GM19455 (cell line): ENCODE data around the gene ATG2A.
A peak's percentile ranks its signal among the peaks of the same experiment; 100 is the strongest.

Source experiments
- ATAC-seq: cut with Tn5 transposase; IDR thresholded peaks from one replicate; pipeline ENCODE4 v1.9.1; 2021; ENCODE audit not compliant: unreplicated experiment

The ATG2A gene

DNA sequence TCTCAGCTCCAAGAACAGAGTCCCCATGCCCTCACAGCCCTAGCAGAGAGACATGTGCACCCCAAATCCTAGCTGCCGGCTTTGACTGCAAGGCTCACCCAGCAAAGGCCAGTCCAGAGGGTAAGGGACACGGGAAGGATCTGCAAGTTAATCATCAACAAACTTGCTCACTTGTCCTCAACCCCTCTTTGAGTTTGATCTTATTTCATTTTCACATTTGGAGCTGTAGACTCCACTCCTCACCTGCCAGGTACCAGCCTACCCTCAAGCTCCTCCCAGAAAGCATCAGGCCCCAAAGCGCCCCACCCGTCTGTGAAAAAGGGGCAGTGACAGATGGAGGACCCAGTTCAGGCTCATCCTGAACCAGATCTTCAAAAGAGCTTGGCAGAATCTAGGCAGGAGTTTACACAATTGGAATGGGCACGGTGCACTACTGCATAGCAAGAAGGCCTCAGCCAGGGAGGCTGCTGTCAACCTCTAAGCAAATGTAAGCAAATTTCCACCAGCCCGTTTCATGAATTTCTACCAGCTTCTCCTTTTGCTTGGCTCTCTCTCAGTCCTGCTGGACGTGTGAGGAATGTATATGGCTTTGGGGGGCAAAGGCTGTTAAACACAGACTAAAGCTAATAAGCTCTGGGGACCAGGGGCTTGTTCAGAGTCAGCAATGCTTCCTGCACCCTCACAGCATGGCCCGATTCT lies 44.1 kb downstream of the ATG2A start:
- ATAC-seq: no peak

DNA sequence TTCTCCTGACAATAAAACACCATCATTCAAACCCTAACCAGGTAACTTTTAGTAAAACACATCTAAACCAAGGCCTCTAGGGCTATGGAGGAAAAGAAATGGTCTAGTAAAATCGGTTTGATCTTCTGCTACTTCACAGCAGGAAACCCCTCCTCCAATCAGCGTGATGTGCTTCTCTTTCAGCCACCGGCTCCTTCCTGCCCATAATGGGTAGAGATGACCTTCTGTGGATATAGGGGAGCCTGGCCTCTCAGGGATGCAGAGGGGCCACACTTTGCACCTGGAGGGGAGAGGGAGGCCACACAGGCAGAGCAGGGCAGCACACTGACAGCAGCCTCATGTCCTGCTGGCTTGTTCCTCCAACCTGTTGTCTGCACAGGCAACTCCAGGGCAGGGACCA lies 45.5 kb downstream of the ATG2A start:
- ATAC-seq: no peak

DNA sequence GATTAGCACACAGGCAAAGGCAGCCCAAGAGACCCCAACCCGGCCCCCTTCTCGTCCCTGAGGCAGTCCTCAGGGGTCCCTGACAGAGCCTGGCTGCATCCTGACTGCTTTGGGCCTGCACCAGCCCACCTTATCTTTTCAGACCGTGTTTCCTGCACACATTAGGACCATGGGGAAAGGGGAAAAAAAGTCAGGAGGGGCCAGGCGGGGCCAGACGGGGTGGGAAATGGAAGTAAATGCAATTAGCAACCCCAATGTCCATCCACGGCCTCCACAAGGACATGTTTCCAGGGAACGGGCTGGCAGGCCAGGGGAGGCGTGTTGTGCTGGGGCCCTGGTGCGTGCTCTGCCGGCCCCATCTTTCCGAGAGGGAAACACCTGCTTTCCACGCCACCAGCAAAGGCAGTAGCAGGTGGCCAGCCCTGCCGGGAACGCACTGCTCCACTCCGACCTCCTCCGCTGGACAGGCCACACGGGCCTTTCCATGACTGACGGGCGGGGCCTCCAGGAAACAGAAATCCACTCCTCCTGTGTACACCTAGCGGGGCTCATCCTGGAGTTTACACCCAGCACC lies 46.0 kb downstream of the ATG2A start:
- no peak for ATAC-seq

DNA sequence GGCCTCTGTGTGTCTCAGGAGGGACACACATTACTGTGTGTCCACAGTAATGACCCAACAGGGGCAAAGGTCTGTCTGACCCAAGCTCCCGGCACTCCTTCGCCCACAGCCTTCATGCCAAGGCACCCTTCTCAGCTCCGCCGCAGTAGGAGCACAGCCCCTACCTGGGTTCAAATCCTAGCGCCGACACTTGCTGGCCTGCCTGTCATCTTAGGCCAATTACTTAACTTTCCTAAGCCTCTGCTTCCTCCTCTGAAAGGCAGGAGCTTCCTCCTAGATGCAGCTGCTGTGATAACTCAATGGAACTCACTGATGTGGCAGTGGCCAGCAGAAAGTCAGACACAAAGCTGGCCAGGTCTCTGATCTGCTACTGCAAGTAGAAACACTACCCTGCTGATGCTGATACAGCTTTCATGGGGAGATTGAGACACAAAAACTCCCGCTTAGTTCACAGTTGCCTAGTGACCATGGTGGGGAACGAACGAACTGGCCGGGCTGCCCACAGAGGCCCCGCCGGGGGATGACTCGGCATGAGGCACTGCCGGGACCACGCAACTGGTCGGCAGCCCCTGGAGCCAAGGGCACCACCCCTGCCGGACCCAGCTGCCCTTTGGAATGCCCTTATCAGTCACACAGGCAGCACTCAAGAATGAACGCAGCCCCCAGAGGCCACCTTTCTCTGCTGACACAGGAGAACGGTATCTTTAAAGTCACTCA lies 46.7 kb downstream of the ATG2A start:
- no peak for ATAC-seq

DNA sequence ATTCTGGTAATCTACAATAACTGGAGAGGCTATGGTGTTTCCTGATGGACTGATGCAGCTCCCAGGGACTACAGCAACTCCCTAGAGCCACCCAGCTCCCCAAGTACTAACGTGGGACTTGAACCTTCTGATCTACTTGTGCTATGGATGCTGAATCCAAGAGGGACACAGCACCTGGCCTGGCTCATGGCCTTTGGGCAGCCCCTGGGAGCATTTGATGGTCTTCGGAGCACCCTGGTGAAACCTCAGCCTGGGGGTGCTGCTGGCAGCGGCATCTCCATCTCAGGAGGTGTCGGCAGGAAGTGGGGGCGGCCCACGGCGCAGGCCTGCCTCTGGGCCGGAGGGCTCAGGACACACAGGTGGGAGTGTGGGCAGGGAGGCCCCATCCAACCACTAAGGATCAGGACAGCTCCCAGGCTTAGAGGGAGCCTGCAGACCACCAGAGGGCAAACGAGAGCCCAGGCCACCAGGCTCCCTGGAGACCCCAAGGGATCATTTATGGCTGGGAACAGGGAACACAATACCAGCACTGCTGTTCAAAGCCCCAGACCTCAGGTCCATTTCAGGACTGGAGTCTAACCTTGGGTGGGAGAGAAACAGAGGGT lies 47.3 kb downstream of the ATG2A start:
- ATAC-seq: no peak

DNA sequence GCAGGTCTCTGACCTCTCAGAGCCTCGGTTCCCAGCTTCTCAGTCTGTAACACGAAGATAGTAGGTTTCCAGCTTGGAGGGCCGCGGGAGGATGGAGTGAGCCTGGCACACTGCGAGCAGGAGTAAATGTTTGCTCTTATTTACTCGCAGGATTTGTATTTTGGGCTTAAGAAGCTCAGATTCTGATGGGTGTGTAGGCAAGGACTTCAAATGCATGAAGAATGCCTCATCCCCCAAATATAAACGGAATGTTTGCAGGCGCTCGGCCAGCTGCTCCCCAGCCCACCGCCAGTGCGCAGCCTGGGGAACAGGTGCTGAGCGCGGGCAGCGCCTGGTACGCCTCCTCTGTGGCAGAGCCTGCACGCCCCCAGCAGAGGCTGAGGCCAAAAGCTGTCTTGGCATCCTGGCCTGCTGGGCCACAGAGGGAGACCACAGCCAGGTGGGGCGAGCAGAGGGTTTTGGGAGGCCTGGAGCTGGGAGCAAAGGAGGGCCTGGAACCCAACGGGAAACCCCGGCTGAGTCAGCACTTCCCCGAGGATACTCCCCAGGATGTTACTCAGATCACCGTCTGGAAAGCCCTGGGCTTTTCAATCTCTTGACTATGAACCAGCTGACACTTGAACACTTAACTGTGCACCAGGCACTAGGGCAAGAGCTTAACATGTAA lies 48.0 kb downstream of the ATG2A start:
- no peak for ATAC-seq

DNA sequence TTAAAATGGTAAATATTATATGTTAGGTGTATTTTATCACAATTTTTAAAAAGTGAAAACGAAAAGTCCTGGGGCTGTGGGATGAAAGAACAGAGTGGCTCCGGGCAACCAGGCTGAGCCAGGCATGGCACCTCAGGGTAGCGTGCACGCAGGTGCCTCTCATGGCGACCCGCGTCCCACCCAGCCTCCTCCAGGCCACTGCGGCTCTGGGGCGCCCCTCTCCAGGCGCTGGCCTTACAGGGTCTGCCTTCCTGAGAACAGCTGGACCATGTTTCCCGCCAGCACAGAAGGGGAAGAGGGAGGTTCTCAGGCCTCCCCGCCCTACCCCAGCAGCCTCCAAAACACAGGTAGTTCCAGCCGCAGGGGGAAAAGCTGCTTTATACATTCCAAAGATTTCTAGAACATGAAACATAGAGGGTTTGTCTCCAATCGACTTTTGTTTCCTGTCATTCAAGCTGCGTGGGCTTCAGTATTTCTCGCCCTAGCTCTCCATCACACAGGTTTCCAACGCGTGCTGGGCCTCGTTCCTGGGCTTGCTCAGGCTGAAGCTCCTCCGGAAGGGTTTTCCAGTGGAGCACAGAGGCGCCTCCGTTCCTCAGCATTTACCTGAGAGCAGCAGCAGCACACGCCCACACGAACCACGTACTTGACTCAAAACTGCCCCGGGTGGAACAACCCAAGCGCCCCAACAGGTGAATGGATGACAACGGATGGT lies 49.1 kb downstream of the ATG2A start:
- no peak for ATAC-seq

DNA sequence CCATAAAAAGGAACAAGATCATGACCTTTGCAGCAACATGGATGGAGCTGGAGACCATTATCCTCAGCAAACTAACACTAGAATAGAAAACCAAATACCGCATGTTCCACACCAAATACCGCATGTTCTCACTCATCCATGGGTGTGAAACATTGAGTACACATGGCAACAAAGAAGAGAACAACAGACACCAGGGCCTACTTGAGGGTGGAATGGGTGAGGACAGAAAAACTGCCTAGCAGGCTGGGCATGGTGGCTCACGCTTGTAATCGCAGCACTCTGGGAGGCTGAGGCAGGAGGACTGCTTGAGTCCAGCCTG lies 50.9 kb downstream of the ATG2A start:
- no peak for ATAC-seq

DNA sequence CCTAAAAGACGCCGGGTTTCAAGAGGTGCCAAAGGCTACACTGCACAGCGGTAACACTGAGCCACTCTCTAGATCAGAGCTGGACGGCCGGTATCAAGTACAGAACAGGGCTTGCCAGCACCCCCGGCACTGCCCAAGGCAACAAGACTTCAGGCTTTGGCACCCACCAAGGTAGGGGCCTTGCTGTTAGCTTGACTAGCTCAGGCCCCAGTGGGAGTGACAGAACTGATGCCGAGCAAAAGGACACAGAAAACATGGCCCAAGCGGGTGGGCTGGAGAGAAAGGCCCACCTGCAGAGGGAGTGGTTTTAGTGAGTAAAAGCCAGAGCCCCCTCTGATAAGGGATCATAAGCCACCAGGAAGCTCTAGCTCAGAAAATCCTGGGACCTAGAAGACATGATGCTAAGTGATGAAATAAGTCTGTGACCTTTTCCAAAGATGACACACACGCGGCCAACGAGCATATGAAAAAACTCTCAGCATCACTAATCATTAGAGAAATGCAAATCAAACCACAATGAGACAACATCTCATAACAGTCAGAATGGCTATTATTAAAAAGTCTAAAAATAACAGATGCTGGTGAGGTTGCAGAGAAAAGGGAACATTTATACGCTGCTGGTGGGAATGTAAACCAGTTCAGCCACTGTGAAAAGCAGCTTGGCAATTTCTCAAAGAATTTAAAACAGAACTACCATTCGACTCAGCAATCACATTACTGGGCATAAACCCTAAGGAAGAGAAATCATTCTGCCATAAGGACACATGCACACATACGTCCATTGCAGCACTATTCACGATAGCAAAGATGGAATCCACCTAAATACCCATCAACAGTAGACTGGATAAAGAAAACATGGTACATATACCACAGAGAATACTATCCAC lies 51.5 kb downstream of the ATG2A start:
- no peak for ATAC-seq

DNA sequence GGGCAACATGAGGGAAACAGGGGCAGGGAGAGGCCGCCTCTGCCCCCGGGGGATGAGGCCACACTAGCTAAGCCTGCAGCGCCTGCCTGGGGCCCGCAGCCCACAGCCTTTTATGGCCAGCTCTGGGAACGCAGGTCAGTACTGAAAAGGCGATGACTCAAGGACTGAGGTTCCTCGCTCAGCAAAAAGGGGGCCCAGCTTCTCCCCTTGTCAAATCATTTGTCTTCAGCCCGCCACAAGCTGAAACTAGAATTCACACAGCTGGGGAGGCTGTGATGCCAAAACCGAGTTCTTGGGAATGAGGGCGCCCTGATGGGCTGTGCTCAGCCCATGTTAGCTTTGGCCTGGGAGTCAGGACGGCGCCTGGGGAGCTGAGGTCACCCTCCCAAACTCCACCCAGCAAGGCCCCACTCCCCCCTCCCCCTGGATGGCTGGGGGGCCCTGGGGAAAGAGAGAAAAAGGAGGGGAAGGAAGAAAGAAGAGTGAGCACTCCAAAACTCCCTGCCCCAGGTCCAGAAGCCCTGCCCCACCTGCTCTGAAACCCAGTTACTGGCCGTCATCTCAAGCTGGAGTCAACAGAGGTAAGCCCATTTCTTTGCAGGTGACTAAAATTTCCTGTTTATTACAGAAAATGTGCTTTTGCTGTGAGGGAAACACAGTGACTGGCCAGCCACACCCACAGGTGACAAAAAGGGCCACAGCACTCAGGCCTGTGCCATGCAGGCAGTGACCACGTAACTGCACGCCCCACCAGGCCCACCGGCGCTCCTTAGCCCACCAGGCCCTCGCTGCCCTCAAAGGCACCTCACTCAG lies 52.3 kb downstream of the ATG2A start:
- ATAC-seq: no peak

DNA sequence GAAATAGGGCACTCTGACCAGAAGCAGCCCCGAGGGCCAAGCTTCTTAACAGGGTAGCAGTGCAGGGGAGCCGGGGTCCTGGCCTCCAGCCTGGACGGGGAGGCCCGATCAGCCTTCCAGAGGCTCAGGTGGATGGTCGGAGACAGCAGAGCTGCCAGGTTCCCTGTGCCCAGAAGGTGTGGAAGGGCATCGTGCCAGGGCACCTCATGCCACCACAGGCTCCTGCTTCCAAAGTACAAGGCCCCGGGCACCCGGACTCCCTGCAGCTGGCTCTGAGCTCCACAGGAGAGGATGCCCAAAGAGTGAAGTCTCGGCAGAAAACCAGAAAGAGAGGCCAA lies 52.9 kb downstream of the ATG2A start:
- no peak for ATAC-seq

DNA sequence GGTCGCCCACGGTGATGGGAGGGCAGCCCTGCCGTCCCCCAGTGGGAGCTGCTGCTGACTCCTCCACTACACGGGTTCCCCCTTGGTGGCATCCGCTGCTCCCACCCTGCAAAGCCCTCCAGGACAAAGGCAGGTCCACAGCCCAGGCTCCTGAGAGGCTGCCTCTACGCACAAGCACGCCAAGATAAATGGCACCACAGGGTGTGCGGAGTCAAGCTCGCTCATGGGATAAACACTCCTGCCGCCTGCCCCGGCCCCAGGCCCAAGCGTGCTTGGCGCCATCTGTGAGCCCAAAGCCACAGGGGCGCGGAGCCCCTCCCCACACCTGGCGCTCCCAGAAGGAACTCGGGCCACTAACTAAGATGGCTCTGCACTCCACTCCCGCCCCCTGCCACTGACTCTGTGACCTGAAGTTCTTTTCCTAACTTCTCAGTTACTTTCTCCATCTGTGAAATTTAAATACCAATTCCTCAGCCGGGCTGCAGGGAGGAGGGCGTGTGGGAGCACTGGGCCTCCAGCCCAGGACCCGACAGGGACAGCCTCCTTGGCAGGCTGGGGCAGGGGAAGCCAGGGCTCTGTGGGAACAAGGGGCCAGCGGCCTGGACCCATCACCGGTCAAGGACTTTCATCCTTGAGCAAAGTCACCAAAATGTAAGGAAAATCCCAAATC lies 53.5 kb downstream of the ATG2A start:
- no peak for ATAC-seq

DNA sequence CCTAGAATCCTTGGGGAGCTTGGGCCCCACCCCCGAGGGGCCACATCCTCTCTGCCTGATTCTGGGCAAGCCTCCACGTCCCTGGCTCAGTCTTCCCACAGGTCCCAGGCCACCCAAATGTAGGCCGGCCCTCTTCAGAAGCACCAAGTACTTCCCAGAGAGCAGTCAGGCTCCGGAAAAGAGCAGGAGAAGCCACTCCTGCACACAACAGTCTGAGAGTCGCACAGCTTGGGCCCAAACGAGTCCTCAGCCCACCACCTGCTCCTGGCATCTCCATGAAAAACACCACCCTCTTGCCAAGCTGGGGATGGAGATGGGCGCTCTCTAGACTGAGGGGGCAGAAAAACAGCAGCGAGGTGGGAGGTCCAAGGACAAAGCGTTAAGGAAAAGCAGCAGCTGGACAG lies 54.0 kb downstream of the ATG2A start:
- no peak for ATAC-seq

DNA sequence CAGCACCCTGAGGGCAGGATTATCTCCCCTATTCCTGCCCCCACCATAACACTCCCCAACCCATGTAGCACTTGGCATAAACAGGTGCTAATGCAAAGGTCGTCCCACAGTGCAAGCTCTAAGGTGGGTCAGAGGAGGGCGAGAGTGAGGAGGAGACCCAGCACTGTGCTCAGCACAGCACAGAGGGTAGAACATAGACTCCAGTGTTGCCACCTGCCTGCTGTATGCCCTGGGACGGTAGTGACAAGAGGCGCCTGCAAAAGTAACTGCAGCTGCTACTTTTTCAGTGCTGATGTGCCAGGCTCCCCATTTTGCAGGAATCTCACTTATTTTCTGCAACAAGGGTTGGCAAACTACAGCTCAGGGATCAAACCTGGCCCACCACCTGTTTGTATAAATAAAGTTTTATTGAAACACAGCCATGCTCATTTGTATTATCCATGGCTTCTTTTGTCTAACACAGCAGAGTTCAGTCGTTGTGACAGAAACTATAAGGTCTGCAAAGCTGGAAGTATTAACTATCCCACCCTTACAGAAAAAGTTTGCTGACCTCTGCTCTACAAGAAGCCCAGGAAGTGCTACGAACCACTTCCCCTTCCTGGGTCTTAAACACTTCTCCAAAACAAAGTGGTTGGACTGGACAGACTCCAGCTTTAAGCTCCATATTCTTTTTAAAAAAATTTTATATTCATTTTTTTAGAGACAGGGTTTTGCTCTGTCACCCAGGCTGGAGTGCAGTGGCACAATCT lies 55.6 kb downstream of the ATG2A start:
- no peak for ATAC-seq

DNA sequence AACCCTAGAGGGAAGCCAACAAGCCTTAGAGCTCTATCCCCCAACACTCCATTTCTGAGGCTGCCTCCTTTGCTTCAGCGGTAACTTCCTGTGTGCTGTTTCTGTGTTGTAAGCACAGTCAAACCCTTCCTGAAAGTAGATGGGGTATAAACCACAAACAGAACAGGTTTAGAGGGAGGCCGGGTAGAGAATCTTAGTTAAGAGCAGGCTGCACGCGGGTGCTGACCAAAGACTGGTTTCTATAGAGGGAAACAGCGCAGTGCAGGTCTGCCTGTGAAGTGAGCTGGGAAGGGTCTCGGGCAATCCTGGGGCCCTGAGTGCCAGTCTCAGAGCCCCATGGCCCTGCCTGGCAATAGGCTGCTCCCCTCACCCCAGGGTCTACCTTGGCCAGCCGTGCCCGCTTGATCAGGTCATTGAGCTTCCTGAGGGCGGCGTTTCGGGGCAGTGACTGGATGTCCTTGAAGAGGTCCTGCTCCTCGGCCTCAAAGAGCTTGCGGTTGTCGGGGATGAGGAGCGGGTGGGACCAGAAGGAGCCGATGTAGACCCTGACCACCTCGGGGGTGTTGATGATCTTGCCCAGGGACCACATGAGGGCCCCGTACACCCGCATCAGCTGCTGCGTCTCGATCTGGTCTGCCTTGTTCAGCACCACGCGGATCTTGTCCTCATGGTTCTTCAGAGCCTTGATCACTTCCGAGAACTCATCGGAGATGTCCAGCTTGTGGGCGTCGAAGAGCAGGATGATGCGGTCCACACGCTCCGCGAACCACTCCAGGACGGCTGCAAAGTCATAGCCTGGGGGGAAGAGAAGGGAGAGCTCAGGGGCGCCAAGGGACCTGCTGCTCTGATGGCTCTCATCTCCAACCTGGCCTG lies 57.2 kb downstream of the ATG2A start:
- peak; percentile 73 for ATAC-seq

DNA sequence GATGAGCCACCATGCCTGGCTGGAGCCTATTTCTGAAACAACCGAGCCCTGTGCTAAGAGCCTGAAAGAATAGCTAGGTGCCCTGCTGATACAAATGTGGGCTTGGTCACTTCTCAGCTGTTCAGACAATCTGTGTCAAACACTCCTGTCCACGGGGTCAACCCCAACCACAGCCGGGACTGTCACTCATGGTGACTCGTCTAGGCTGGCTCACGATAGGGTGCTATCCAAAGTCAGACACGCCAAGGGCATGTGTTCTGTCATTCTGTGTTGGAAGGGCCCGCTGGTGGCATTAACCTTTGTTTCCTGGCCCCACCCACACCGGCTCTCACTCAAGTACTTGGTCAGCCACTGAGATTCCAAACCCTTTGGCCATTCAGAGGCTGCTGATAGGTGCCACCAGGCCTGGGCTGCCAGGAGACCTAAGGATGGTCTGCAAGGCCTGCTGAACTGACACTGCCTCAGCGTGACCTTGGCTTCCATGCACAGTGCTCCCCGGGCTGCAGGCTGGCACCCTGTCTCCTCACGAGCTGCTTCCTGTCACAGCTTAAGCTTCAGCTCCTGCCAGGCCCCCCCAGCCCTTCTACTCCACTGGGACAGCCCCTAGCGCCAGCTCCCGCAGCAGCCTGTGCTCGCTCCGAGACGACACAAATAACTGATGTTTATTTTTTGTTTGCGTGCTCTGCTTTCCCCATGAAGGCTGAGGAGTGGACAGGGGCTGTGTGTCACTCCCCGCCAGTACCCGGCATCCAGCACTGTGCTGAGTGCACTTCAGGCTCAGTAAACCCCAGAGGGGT lies 58.3 kb downstream of the ATG2A start:
- ATAC-seq: no peak
